ENCODE measurements around the gene CDHR5.

The CDHR5 gene

GRCh38 chr11:595400-595799, 29.4 kb downstream of the CDHR5 start:
- in situ Hi-C loops (cut with HindIII; ENCODE audit: low pct_unique_long_range_greater_than_20kb, low sequenced_read_pairs) = no loop called here
- TF ChIP-seq JUND (IDR thresholded peaks at IDR 0.05; ENCODE audit: low read depth) = no peak

GRCh38 chr11:593347-593746, 31.4 kb downstream of the CDHR5 start:
- DNase-seq (ENCODE audit: low read depth in 1 of 2, low spot score in 1 of 2) = no peak
- no peak for TF ChIP-seq JUND (IDR thresholded peaks at IDR 0.05; ENCODE audit: low read depth)
- in situ Hi-C loops (cut with HindIII; ENCODE audit: low pct_unique_long_range_greater_than_20kb, low sequenced_read_pairs) = no loop called here

More at GRCh38 chr11:595400-595799, 29.4 kb downstream of the CDHR5 start:
- no peak for DNase-seq (ENCODE audit: low read depth in 1 of 2, low spot score in 1 of 2)

DNA sequence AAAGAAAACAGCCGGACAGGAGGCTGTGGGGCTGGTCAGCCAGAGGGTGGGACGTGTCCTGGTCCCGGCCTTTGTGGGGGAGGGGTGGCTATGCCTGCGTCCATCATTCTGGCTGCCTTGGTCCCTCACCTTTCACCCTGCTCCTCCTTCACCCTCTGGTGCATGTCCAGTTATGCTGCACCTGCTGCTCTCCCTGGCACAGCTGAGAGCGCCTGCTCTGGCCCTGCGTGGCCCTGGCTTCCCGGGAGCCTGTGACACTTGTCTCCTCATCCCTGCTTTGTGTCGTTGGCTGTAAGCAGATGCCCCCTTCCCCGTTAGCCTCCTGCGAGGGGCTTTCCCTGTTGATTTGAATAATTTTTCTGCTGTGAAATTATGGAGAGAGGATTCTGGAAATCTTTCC, 31.8 kb downstream of the CDHR5 start:
- no peak for DNase-seq (ENCODE audit: low read depth in 1 of 2, low spot score in 1 of 2)
- TF ChIP-seq JUND (IDR thresholded peaks at IDR 0.05; ENCODE audit: low read depth) = no peak
- in situ Hi-C loops (cut with HindIII; ENCODE audit: low pct_unique_long_range_greater_than_20kb, low sequenced_read_pairs) = no loop called here

DNA sequence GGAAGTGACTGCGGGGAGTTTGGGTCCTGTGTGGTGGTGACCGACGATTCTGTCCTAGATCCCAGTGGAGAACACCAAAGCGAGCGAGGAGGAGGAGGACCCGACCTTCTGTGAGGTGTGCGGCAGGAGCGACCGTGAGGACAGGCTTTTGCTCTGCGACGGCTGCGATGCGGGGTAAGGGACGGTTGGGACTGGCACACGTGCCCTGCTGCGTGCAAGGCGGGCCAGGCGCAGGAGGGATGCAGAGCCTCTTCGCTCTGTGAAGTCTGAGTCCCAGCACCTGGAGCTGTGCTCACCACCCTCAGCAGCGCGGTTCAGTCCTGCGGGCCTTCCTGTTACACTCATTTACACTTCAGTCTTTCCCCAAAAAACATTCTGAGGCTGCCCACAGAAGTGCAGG, 32.3 kb downstream of the CDHR5 start:
- in situ Hi-C loops (cut with HindIII; ENCODE audit: low pct_unique_long_range_greater_than_20kb, low sequenced_read_pairs) = no loop called here
- DNase-seq (ENCODE audit: low read depth in 1 of 2, low spot score in 1 of 2) = no peak
- no peak for TF ChIP-seq JUND (IDR thresholded peaks at IDR 0.05; ENCODE audit: low read depth)

GRCh38 chr11:590997-591396, 33.8 kb downstream of the CDHR5 start:
- TF ChIP-seq JUND (IDR thresholded peaks at IDR 0.05; ENCODE audit: low read depth) = no peak
- DNase-seq (ENCODE audit: low read depth in 1 of 2, low spot score in 1 of 2) = no peak
- in situ Hi-C loops (cut with HindIII; ENCODE audit: low pct_unique_long_range_greater_than_20kb, low sequenced_read_pairs) = no loop called here

DNA sequence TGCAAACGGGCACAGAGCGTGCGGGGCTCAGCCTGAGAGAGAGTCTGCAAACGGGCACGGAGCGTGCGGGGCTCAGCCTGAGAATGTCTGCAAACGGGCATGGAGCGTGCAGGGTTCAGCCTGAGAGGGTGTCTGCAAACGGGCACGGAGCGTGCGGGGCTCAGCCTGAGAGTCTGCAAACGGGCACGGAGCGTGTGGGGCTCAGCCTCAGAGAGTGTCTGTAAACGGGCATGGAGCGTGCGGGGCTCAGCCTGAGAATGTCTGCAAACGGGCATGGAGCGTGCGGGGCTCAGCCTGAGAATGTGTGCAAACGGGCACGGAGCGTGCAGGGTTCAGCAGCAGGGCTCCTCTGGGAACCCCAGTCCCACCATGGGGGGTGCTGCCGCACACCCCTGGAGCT, 35.0 kb downstream of the CDHR5 start:
- DNase-seq (ENCODE audit: low read depth in 1 of 2, low spot score in 1 of 2) = no peak
- in situ Hi-C loops (cut with HindIII; ENCODE audit: low pct_unique_long_range_greater_than_20kb, low sequenced_read_pairs) = no loop called here
- TF ChIP-seq JUND (IDR thresholded peaks at IDR 0.05; ENCODE audit: low read depth) = no peak

- DNase-seq (ENCODE audit: low read depth in 1 of 2, low spot score in 1 of 2) = no peak
Measured at GRCh38 chr11:587978-588380, 36.8 kb downstream of the CDHR5 start.

GRCh38 chr11:587546-587945, 37.2 kb downstream of the CDHR5 start:
- no peak for TF ChIP-seq JUND (IDR thresholded peaks at IDR 0.05; ENCODE audit: low read depth)
- in situ Hi-C loops (cut with HindIII; ENCODE audit: low pct_unique_long_range_greater_than_20kb, low sequenced_read_pairs) = no loop called here
- DNase-seq (ENCODE audit: low read depth in 1 of 2, low spot score in 1 of 2) = no peak

More at GRCh38 chr11:587978-588380, 36.8 kb downstream of the CDHR5 start:
- no peak for TF ChIP-seq JUND (IDR thresholded peaks at IDR 0.05; ENCODE audit: low read depth)
- in situ Hi-C loops (cut with HindIII; ENCODE audit: low pct_unique_long_range_greater_than_20kb, low sequenced_read_pairs) = no loop called here

- no peak for DNase-seq (ENCODE audit: low read depth in 1 of 2, low spot score in 1 of 2)
- no peak for TF ChIP-seq JUND (IDR thresholded peaks at IDR 0.05; ENCODE audit: low read depth)
- in situ Hi-C loops (cut with HindIII; ENCODE audit: low pct_unique_long_range_greater_than_20kb, low sequenced_read_pairs) = no loop called here
Measured at GRCh38 chr11:586376-587316, 38.1 kb downstream of the CDHR5 start.

DNA sequence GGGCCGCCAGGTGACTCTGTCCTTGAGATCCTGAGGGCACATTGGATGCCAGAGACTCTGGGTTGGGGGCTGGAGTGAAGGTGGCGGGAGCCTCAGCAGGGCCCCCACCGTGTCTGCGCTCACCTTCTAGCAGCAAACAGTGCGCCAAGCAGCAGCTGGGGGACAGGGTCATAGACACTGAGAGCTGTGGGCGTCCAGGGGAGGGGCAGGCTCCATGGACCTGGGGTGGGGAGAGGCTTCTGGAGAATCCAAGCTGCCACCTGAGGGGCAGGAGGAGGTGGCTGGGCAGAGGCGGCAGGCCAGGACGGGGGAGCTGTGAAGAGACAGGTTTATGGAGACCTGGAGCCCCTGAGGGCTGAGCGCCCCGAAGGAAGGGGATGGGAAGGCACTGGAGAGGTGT, 40.5 kb downstream of the CDHR5 start:
- no peak for TF ChIP-seq JUND (IDR thresholded peaks at IDR 0.05; ENCODE audit: low read depth)
- in situ Hi-C loops (cut with HindIII; ENCODE audit: low pct_unique_long_range_greater_than_20kb, low sequenced_read_pairs) = no loop called here
- no peak for DNase-seq (ENCODE audit: low read depth in 1 of 2, low spot score in 1 of 2)

DNA sequence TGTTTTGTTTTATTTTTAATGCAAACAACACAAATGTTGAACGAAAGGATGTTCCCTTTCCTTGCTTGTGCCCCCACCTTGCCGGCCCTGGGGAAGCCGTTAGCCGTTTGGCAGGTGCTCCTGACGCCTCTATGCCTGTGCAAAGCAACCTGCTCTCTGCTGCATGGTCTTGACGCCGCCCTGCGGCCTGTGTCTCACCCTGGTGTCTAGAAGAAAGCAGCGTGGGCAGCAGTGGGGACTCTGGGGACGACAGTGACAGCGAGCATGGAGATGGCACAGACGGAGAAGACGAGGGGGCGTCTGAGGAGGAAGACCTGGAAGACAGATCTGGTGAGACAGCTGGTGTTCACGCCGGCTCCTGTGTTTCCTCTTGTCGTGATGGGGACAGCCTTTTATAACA, 43.0 kb downstream of the CDHR5 start:
- TF ChIP-seq JUND (IDR thresholded peaks at IDR 0.05; ENCODE audit: low read depth) = no peak
- DNase-seq (ENCODE audit: low read depth in 1 of 2, low spot score in 1 of 2) = no peak
- in situ Hi-C loops (cut with HindIII; ENCODE audit: low pct_unique_long_range_greater_than_20kb, low sequenced_read_pairs) = no loop called here

DNA sequence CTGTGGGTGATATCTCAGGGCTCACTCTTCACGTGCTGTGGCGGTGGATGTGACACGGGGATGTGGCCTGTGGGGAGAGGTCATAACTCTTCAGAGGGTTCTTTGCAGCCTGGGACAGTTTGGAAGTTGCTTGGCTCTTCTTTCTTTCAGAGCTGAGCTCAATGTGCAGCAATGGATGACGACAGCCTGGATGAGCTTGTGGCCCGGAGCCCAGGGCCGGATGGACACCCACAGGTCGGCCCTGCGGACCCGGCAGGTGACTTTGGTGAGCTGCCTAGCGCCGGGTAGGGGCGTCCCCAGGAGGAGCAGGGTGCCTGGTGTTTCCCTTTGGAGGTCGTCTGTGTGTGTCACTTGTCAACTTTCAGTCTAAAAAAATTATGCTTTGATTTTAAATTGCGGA, 43.4 kb downstream of the CDHR5 start:
- no peak for TF ChIP-seq JUND (IDR thresholded peaks at IDR 0.05; ENCODE audit: low read depth)
- in situ Hi-C loops (cut with HindIII; ENCODE audit: low pct_unique_long_range_greater_than_20kb, low sequenced_read_pairs) = no loop called here
- DNase-seq (ENCODE audit: low read depth in 1 of 2, low spot score in 1 of 2) = no peak

GRCh38 chr11:579830-580601, 44.7 kb downstream of the CDHR5 start:
- in situ Hi-C loops (cut with HindIII; ENCODE audit: low pct_unique_long_range_greater_than_20kb, low sequenced_read_pairs) = no loop called here
- no peak for DNase-seq (ENCODE audit: low read depth in 1 of 2, low spot score in 1 of 2)
- TF ChIP-seq JUND (IDR thresholded peaks at IDR 0.05; ENCODE audit: low read depth) = no peak
